OCI-LY7 (cell line): Measurements from ENCODE around the gene SUPT3H.

Experiments used
- CTCF ChIP-seq: fragments of 200-600 bp; sonication (generic); conservative IDR thresholded peaks from 2 replicates; pipeline ENCODE4 v1.5.1; 2014; ENCODE audit warnings: mild to moderate bottlenecking, antibody characterized with exemption, low read length, moderate library complexity, mixed read lengths
- EZH2phosphoT487 ChIP-seq: fragments of 200-600 bp; sonication (generic); IDR thresholded peaks from 2 replicates; pipeline ENCODE4 v1.6.1; 2018; ENCODE audit warnings: low read depth, borderline replicate concordance, mild to moderate bottlenecking, mixed run types, antibody characterized with exemption, low read length, moderate library complexity, mixed read lengths

- TF ChIP-seq CTCF (no peak), EZH2phosphoT487 (no peak)
Measured at GRCh38 chr6:45314146-45314545, 63.6 kb downstream of the SUPT3H start.
